H1 (cell line): Measurements from ENCODE around the gene PITPNM1. TPM values are rescaled to one million over a fixed set of nuclear protein-coding genes. Genes with fewer than 3 reads are reported as not detected.

ENCODE experiments used
- CHD2 ChIP-seq: IDR thresholded peaks from 2 replicates; pipeline ENCODE4 v1.6.1; 2012; ENCODE audit warnings: low read length, improper control_type of control experiment
- CREB1 ChIP-seq: IDR thresholded peaks from 2 replicates; pipeline ENCODE4 v1.6.1; 2012; ENCODE audit warnings: inconsistent platforms
- CTBP2 ChIP-seq: IDR thresholded peaks from 2 replicates; pipeline ENCODE4 v1.7.0; 2011; ENCODE audit warnings: borderline replicate concordance, mild to moderate bottlenecking, moderate library complexity, mixed read lengths, low read length; ENCODE audit not compliant: insufficient read depth, insufficient read length
- EP300 ChIP-seq, 2 experiments: IDR thresholded peaks; 1 replicate in 1 of 2; 2 replicates in 1 of 2; pipeline ENCODE4 v1.6.1; 2011 to 2012; ENCODE audit warnings: low read depth in 2 of 2, low read length in 2 of 2, mild to moderate bottlenecking in 2 of 2, borderline replicate concordance in 1 of 2, inconsistent platforms in 1 of 2, moderate library complexity in 1 of 2
- GABPA ChIP-seq: IDR thresholded peaks from 2 replicates; pipeline ENCODE4 v1.6.1; 2011; ENCODE audit warnings: mild to moderate bottlenecking, low read length, moderate library complexity, borderline replicate concordance; ENCODE audit not compliant: insufficient read depth
- HDAC6 ChIP-seq: IDR thresholded peaks from one replicate; pipeline ENCODE4 v1.7.1; 2012; ENCODE audit warnings: low read depth, mild to moderate bottlenecking, inconsistent platforms, low read length, moderate library complexity
- JUND ChIP-seq: IDR thresholded peaks from 2 replicates; pipeline ENCODE4 v1.6.1; 2011; ENCODE audit warnings: mild to moderate bottlenecking, improper control_type of control experiment, low read length
- KDM5A ChIP-seq: fragments of 200-600 bp; IDR thresholded peaks from 2 replicates; pipeline ENCODE4 v1.7.1; 2012; ENCODE audit warnings: mild to moderate bottlenecking, low read length, inconsistent platforms, mixed read lengths
- NANOG ChIP-seq: IDR thresholded peaks from 2 replicates; pipeline ENCODE4 v1.6.1; 2011; ENCODE audit warnings: low read length, low read depth, mild to moderate bottlenecking, inconsistent platforms; ENCODE audit not compliant: insufficient read depth, poor library complexity, severe bottlenecking
- PHF8 ChIP-seq: fragments of 200-600 bp; sonication (generic); conservative IDR thresholded peaks from 2 replicates; pipeline ENCODE4 v1.7.1; 2012; ENCODE audit warnings: low read depth, mild to moderate bottlenecking, inconsistent platforms, low read length, moderate library complexity
- RFX5 ChIP-seq: IDR thresholded peaks from 2 replicates; pipeline ENCODE4 v1.6.1; 2011; ENCODE audit warnings: low read depth, low read length, improper control_type of control experiment, borderline replicate concordance
- RNF2 ChIP-seq: fragments of 200-900, 300-1000 bp; sonication (generic); IDR thresholded peaks from 2 replicates; pipeline ENCODE4 v1.7.1; 2016; ENCODE audit warnings: borderline replicate concordance, low read depth, mild to moderate bottlenecking, antibody characterized with exemption, low read length; ENCODE audit not compliant: poor library complexity, severe bottlenecking; ENCODE audit errors: missing control alignments
- SIX5 ChIP-seq: IDR thresholded peaks from 2 replicates; pipeline ENCODE4 v1.6.1; 2011; ENCODE audit warnings: mild to moderate bottlenecking, low read depth, low read length
- SP1 ChIP-seq: IDR thresholded peaks from 2 replicates; pipeline ENCODE4 v1.6.1; 2011; ENCODE audit warnings: low read depth, low read length
- TEAD4 ChIP-seq: IDR thresholded peaks from 2 replicates; pipeline ENCODE4 v1.6.1; 2012; ENCODE audit warnings: low read depth, low read length, inconsistent platforms, mixed read lengths
- YY1 ChIP-seq: IDR thresholded peaks from 2 replicates; pipeline ENCODE4 v1.6.1; 2011; ENCODE audit warnings: low read depth, mild to moderate bottlenecking, low read length
- ZNF274 ChIP-seq: IDR thresholded peaks from 2 replicates; pipeline ENCODE4 v1.7.0; 2012; ENCODE audit warnings: low read length, borderline replicate concordance; ENCODE audit errors: extremely low read depth
- polyA plus RNA-seq, 7 experiments: library from polyadenylated mRNA; depleted of rRNA in 3 of 7; stranded (reverse) in 5 of 7; unstranded in 2 of 7; fragments of >200 nt in 5 of 7; fragments of 200-250 nt in 2 of 7; gene quantifications; 1 replicate in 5 of 7; 2 replicates in 1 of 7; 4 replicates in 1 of 7; pipeline versions ENCODE4 v1.2.1 to v1.2.3, GENCODE V29; 2011 to 2013; ENCODE audit warnings: missing spikeins in 2 of 7, mixed read lengths in 2 of 7
- total RNA-seq: library from RNA; stranded (reverse); fragmentation: NEBNext Ultra II Directional; extraction: Animal tissue kit (Norgen Biotek cat#: 25700); gene quantifications from 2 replicates; pipeline ENCODE4 v1.2.1, GENCODE V29; 2021
- TF ChIP-seq, protein P1 (sequence below), 3 experiments: IDR thresholded peaks; 1 replicate in 2 of 3; 2 replicates in 1 of 3; pipeline versions ENCODE4 v1.5.1 to v1.6.1; 2011; ENCODE audit warnings: low read length in 3 of 3, mild to moderate bottlenecking in 3 of 3, inconsistent platforms in 2 of 3, low read depth in 1 of 3, moderate library complexity in 1 of 3; ENCODE audit not compliant: insufficient read depth in 1 of 3; ENCODE audit errors: control extremely low read depth in 1 of 3
- TF ChIP-seq, protein P2 (sequence below): IDR thresholded peaks from 2 replicates; pipeline ENCODE4 v1.6.1; 2012; ENCODE audit warnings: inconsistent platforms

Gene PITPNM1
- total and polyA plus RNA-seq, 2 of the 8 experiments (the other 6 are each of a cell fraction or from before 2014, with no cell fraction given), result 27.2 to 52.7 TPM

GRCh38 chr11:67482827-67483798, 22.1 kb downstream of the PITPNM1 start, which contains the start of gene AIP (continued):
- TF ChIP-seq CTBP2 (no peak), GABPA (no peak), NANOG (no peak), CHD2 (peak; percentile 80), SIX5 (peak; percentile 29; the same call in 1 of the 2 replicates), ZNF274 (no peak), JUND (no peak), YY1 (peak; percentile 100), RNF2 (peak; percentile 68), HDAC6 (no peak), RFX5 (no peak), EP300 (IDR thresholded peaks at IDR 0.05; ENCODE audit: borderline replicate concordance in 1 of 2, low read depth in 2 of 2, low read length in 2 of 2) (no peak), TEAD4 (peak; percentile 65; the same call in 1 of the 2 replicates), PHF8 (peak; percentile 85), CREB1 (peak; percentile 54), KDM5A (peak; percentile 80), SP1 (peak; percentile 95)
- TF ChIP-seq, protein P1, sequence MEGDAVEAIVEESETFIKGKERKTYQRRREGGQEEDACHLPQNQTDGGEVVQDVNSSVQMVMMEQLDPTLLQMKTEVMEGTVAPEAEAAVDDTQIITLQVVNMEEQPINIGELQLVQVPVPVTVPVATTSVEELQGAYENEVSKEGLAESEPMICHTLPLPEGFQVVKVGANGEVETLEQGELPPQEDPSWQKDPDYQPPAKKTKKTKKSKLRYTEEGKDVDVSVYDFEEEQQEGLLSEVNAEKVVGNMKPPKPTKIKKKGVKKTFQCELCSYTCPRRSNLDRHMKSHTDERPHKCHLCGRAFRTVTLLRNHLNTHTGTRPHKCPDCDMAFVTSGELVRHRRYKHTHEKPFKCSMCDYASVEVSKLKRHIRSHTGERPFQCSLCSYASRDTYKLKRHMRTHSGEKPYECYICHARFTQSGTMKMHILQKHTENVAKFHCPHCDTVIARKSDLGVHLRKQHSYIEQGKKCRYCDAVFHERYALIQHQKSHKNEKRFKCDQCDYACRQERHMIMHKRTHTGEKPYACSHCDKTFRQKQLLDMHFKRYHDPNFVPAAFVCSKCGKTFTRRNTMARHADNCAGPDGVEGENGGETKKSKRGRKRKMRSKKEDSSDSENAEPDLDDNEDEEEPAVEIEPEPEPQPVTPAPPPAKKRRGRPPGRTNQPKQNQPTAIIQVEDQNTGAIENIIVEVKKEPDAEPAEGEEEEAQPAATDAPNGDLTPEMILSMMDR (IDR thresholded peaks at IDR 0.05; ENCODE audit: control extremely low read depth in 1 of 3, insufficient read depth in 1 of 3, low read depth in 1 of 3, low read length in 3 of 3), result peak in 1 of 3 experiments; percentile 8; a peak in 1 of 4 replicates
- TF ChIP-seq, protein P2, sequence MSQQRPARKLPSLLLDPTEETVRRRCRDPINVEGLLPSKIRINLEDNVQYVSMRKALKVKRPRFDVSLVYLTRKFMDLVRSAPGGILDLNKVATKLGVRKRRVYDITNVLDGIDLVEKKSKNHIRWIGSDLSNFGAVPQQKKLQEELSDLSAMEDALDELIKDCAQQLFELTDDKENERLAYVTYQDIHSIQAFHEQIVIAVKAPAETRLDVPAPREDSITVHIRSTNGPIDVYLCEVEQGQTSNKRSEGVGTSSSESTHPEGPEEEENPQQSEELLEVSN, result peak; percentile 100
